KOPT-K1 (cell line): ENCODE data around the gene CSMD2.
"Not testable (repeated sequence)": the region's sequence is repeated elsewhere in the genome, so short reads cannot be mapped to it uniquely, and the experiment has no call there.

Source experiments
- H3K27ac ChIP-seq: fragments of 200-600 bp; sonication (generic); 2 replicates; pipeline ENCODE4 v1.5.1; 2016; ENCODE audit warnings: antibody characterized with exemption, mild to moderate bottlenecking, low read depth, low read length; ENCODE audit not compliant: poor library complexity, severe bottlenecking
- H3K36me3 ChIP-seq: fragments of 200-600 bp; sonication (generic); 2 replicates; pipeline ENCODE4 v1.5.1; 2017; ENCODE audit warnings: antibody characterized with exemption, mild to moderate bottlenecking, low read length, moderate library complexity; ENCODE audit not compliant: insufficient read depth
- H3K9me3 ChIP-seq: fragments of 200-600 bp; sonication (generic); 2 replicates; pipeline ENCODE4 v1.5.1; 2017; ENCODE audit warnings: antibody characterized with exemption, low read length, mild to moderate bottlenecking; ENCODE audit not compliant: insufficient read depth, poor library complexity, severe bottlenecking

The CSMD2 gene

GRCh38 chr1:34100332-34100731, 64.7 kb downstream of the CSMD2 start:
- no peaks in the 10 kb centered on the region for H3K9me3 ChIP-seq
- H3K36me3 ChIP-seq: no peaks in the 10 kb centered on the region
- H3K27ac ChIP-seq: no peak overlapping the region

DNA sequence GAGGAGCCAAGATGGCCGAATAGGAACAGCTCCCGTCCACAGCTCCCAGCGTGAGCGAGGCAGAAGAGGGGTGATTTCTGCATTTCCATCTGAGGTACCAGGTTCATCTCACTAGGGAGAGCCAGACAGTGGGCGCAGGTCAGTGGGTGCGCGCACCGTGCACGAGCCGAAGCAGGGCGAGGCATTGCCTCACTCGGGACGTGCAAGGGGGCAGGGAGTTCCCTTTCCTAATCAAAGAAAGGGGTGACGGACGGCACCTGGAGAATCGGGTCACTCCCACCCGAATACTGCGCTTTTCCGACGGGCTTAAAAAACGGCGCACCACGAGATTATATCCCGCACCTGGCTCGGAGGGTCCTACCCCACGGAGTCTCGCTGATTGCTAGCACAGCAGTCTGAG, 72.6 kb downstream of the CSMD2 start:
- not testable (repeated sequence) for H3K9me3 ChIP-seq, H3K36me3 ChIP-seq, H3K27ac ChIP-seq

- no peak overlapping the region for H3K27ac ChIP-seq
- H3K36me3 ChIP-seq: no peaks in the 10 kb centered on the region
- no peaks in the 10 kb centered on the region for H3K9me3 ChIP-seq
These were observed 75.3 kb downstream of the CSMD2 start for GRCh38 chr1:34089731-34090130.

- Histone ChIP-seq H3K27ac (no peak overlapping the region), H3K36me3 (no peaks in the 10 kb centered on the region), H3K9me3 (no peaks in the 10 kb centered on the region)
These were observed 77.0 kb downstream of the CSMD2 start for GRCh38 chr1:34087986-34088385.

GRCh38 chr1:34086561-34086960, 78.5 kb downstream of the CSMD2 start:
- Histone ChIP-seq H3K9me3 (no peaks in the 10 kb centered on the region), H3K36me3 (no peaks in the 10 kb centered on the region), H3K27ac (no peak overlapping the region)

DNA sequence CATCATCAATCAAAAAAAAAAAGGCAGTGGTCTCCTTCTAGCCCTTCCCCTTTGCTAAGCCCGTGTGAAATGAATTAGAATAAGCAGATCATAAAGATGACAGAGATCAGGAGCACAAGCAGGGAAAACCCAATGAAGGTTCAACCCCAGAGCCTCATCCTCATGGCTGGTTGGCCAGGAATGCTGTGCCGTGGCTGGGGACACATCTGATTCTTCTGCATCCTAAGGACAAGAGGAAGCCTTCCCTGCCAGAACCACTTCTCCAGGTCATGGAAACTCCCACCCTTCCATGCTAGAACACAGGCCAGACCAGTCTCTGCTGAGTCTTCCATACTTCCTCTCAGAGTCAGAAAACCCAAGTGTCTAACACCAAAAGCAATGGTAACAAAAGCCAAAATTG, 81.1 kb downstream of the CSMD2 start:
- H3K9me3 ChIP-seq: no peaks in the 10 kb centered on the region
- H3K36me3 ChIP-seq: no peaks in the 10 kb centered on the region
- no peak overlapping the region for H3K27ac ChIP-seq

- H3K27ac ChIP-seq, H3K9me3 ChIP-seq, H3K36me3 ChIP-seq: not testable (repeated sequence)
These were observed 82.9 kb downstream of the CSMD2 start for GRCh38 chr1:34082085-34082670.

- Histone ChIP-seq H3K36me3 (no peaks in the 10 kb centered on the region), H3K9me3 (no peaks in the 10 kb centered on the region), H3K27ac (no peak overlapping the region)
These were observed 86.6 kb downstream of the CSMD2 start for GRCh38 chr1:34078383-34078782.

- Histone ChIP-seq H3K27ac (no peak overlapping the region), H3K36me3 (no peaks in the 10 kb centered on the region)
These were observed 89.5 kb downstream of the CSMD2 start for GRCh38 chr1:34075576-34075975.

GRCh38 chr1:34073028-34073695, 91.9 kb downstream of the CSMD2 start:
- H3K9me3 ChIP-seq: no peaks in the 10 kb centered on the region
- H3K27ac ChIP-seq: no peak overlapping the region
- no peaks in the 10 kb centered on the region for H3K36me3 ChIP-seq

More at GRCh38 chr1:34075576-34075975, 89.5 kb downstream of the CSMD2 start:
- H3K9me3 ChIP-seq: no peaks in the 10 kb centered on the region

- no peaks in the 10 kb centered on the region for H3K36me3 ChIP-seq
- H3K27ac ChIP-seq: no peak overlapping the region
- H3K9me3 ChIP-seq: no peaks in the 10 kb centered on the region
These were observed 94.7 kb downstream of the CSMD2 start for GRCh38 chr1:34070201-34070836.

- H3K27ac ChIP-seq: no peak overlapping the region
- H3K36me3 ChIP-seq: no peaks in the 10 kb centered on the region
- no peaks in the 10 kb centered on the region for H3K9me3 ChIP-seq
These were observed 97.9 kb downstream of the CSMD2 start for GRCh38 chr1:34066981-34067603.

DNA sequence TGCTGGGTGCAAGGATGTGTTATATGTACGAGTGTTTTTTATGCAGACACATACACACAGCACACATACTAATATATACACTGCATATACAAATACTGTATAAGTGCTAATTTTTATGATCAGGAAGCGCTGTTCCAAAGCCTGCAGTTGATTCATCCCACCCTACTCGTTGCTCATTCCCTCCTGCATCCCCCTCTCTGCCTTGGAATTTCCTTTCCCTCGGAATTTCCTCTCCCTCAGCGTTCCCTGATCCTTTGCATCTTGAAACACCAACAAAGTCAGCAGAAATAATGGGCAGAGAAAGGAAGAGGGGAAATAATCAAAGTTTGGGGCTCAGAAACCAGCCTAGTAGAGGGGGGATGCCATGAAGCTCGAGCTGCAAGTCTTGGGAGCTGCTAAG, 98.9 kb downstream of the CSMD2 start:
- no peaks in the 10 kb centered on the region for H3K9me3 ChIP-seq
- no peak overlapping the region for H3K27ac ChIP-seq
- H3K36me3 ChIP-seq: no peaks in the 10 kb centered on the region

GRCh38 chr1:34065498-34065897, 99.5 kb downstream of the CSMD2 start:
- Histone ChIP-seq H3K27ac (no peak overlapping the region), H3K9me3 (no peaks in the 10 kb centered on the region), H3K36me3 (no peaks in the 10 kb centered on the region)

- Histone ChIP-seq H3K9me3 (no peaks in the 10 kb centered on the region), H3K36me3 (no peaks in the 10 kb centered on the region), H3K27ac (no peak overlapping the region)
These were observed 104.1 kb downstream of the CSMD2 start for GRCh38 chr1:34060901-34061415.
